ELF-1 (cell line): ENCODE data around the gene ADGRG3.
"Not testable (repeated sequence)": the region's sequence is repeated elsewhere in the genome, so short reads cannot be mapped to it uniquely, and the experiment has no call there.

ENCODE experiments used
- DNase-seq: peaks from one replicate; pipeline ENCODE4 v3.0.0-alpha.2; 2016; ENCODE audit warnings: low read depth, low spot score

ADGRG3 gene

GRCh38 chr16:57663917-57664661, 4.0 kb upstream of the ADGRG3 start:
- peak; percentile 40 for DNase-seq

DNA sequence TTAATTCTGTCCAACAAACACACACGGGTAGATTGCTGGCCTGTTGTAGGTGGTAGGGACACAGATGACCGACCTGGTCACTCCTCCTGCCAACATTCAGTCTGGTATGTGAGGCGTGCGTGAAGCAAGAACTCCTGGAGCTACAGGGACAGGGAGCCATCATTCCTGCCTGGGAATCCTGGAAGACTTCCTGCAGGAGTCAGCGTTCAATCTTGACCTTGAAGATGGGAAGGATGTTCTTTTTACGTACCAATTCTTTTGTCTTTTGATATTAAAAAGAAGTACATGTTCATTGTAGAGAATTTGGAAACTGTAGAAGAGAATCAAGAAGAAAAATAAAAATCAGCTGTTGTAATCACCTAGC, 3.5 kb upstream of the ADGRG3 start:
- no peak for DNase-seq

GRCh38 chr16:57665541-57665940, 2.6 kb upstream of the ADGRG3 start:
- DNase-seq, result no peak

GRCh38 chr16:57666353-57667047, 1.6 kb upstream of the ADGRG3 start:
- no peak for DNase-seq

DNA sequence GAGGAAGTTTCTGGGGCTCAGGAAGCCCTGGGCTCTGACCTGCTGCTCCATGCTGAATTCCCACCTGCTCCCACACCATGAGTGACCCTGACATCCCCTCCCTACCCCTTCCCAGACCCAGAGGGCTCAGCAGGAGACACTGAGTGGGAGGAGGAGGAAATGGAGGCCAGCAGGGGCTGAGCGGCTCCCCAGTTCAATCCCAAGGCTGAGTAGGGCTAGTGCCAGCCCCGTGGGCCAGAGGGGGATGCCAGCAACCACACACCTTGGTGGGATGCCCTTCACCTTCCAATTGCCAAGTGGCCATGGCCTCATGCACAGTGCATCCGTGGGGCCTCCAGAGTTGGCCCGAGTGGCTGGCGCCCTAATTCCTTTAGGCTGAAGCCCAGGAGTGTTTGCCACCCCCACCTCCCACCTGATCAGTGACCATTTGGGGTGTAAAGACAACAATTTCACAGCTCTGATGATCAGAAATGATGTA, 1.0 kb upstream of the ADGRG3 start:
- no peak for DNase-seq

- peak; percentile 51 for DNase-seq
Measured at GRCh38 chr16:57667526-57668262, 412 bp upstream of the ADGRG3 start.

- no peak for DNase-seq
Measured at GRCh38 chr16:57668630-57669475, 747 bp downstream of the ADGRG3 start.

- DNase-seq, result no peak
Measured at GRCh38 chr16:57669476-57670162, 1.5 kb downstream of the ADGRG3 start.

GRCh38 chr16:57670196-57670595, 2.1 kb downstream of the ADGRG3 start:
- no peak for DNase-seq

DNA sequence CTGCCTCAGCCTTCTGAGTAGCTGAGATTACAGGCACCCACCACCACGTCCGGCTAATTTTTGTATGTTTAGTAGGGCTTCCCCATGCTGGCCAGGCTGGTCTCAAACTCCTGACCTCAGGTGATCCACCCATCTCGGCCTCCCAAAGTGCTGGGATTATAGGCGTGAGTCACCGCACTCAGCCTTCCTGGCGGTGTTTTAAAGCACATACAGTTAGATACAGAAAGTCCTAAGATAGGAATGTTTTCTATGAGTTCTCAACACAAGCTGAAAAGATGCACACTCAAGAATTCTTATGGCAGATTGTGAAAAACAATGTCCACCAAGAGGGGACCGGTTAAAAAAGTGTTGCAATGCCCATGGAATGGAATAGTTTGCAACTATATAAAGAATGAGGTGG, 3.3 kb downstream of the ADGRG3 start:
- DNase-seq, result not testable (repeated sequence)

- no peak for DNase-seq
Measured at GRCh38 chr16:57672416-57672815, 4.3 kb downstream of the ADGRG3 start.

GRCh38 chr16:57672824-57673223, 4.7 kb downstream of the ADGRG3 start:
- no peak for DNase-seq

- peak; percentile 60 for DNase-seq
Measured at GRCh38 chr16:57675741-57676551, 7.8 kb downstream of the ADGRG3 start.

GRCh38 chr16:57676553-57677085, 8.5 kb downstream of the ADGRG3 start:
- no peak for DNase-seq

GRCh38 chr16:57677622-57678369, 9.7 kb downstream of the ADGRG3 start:
- DNase-seq, result no peak

GRCh38 chr16:57679016-57679415, 10.9 kb downstream of the ADGRG3 start:
- DNase-seq, result no peak

DNA sequence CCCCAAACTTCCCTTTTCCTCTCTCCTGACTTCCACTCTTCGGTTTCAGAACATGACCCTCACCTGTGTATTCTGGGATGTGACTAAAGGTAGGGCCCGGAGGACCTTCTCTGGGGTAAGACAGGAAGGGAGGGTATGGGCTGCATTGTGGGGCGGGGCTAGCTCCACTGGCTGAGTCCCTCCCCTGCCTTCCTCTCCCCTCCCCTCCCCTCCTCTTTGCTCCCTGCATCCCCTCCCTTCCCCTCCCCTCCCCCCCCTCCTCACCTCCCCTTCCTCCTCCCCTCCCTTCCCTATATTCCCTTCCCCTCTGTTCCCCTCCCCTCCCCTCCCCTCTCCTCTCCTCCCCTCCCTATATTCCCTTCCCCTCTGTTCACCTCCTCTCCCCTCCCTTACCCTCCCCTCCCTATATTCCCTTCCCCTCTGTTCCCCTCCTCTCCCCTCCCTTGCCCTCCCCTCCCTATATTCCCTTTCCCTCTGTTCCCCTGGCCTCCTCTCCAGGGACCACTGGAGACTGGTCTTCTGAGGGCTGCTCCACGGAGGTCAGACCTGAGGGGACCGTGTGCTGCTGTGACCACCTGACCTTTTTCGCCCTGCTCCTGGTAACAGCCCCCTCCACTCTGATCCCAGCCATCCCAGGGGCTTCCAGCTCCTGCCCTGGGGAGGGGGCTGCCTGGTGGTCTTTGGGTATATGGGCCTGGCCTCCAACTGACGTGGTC, 11.8 kb downstream of the ADGRG3 start:
- DNase-seq, result no peak

- DNase-seq, result no peak
Measured at GRCh38 chr16:57680842-57681375, 12.8 kb downstream of the ADGRG3 start.
